ENCODE data around the gene KNTC1. TPM values are rescaled to one million over a fixed set of nuclear protein-coding genes. Genes with fewer than 3 reads are reported as not detected.
A peak's percentile ranks its signal among the peaks of the same experiment; 100 is the strongest.

The KNTC1 gene
- total and polyA plus RNA-seq, 2 of the 13 experiments (the other 11 are each of a cell fraction or from before 2014, with no cell fraction given) = 45.1 to 57.6 TPM

DNA sequence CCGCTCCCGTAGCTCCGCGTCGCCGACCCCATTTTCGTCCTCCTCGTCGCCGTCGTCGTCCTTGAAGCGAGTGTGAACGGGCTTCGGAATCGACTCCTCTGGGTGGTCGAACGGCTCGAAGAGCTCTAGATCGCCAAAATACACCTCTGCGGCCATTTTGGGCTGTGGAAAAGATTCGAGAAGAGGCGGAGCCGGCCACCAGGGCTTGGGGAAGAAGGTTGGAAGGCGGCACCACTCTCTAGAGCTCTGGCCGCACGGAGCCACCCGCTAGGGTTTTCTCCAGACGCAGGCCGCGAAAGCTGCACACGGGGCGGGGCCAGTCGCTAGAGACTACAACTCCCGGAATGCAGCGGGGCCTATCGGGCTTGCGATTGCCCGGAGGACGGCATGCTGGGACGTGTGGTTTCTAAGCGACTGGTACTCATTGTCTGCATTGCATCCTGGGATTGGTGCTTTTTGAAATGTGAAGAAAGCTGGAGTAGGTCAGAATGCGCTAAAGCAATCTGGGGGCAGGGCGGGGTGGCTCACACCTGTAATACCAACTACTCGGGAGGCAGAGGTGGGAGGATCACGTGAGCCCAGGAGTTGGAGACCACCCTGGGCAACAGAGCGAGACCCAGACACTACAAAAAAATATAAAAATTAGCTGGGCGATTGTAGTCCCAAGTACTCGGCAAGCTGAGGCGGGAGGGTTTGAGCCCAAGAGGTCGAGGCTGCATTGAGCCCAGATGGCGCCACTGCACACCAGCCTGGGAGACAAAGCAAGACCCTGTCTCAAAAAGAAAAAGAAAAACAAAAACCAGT is 26.2 kb upstream of the KNTC1 start, which contains the start of gene ZCCHC8 (continued):
- TF ChIP-seq, protein P1, sequence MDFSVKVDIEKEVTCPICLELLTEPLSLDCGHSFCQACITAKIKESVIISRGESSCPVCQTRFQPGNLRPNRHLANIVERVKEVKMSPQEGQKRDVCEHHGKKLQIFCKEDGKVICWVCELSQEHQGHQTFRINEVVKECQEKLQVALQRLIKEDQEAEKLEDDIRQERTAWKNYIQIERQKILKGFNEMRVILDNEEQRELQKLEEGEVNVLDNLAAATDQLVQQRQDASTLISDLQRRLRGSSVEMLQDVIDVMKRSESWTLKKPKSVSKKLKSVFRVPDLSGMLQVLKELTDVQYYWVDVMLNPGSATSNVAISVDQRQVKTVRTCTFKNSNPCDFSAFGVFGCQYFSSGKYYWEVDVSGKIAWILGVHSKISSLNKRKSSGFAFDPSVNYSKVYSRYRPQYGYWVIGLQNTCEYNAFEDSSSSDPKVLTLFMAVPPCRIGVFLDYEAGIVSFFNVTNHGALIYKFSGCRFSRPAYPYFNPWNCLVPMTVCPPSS (IDR thresholded peaks at IDR 0.05) = no peak
- TF ChIP-seq NCOA1 (CRISPR knock-in tag; IDR thresholded peaks at IDR 0.05) (peak; percentile 91; the same call in 1 of the 2 replicates), SP5 (CRISPR knock-in tag; IDR thresholded peaks at IDR 0.05; ENCODE audit: borderline replicate concordance, low read depth) (peak; percentile 38; the same call in 1 of the 2 replicates), HINFP (CRISPR knock-in tag; IDR thresholded peaks at IDR 0.05; ENCODE audit: low read depth) (no peak; the same call in 1 of the 2 replicates), NR2C2 (CRISPR knock-in tag; IDR thresholded peaks at IDR 0.05; ENCODE audit: borderline replicate concordance) (peak; percentile 86), ZNF12 (CRISPR knock-in tag; IDR thresholded peaks at IDR 0.05) (0 out of 2 replicates have a peak, but pooled peaks have one; percentile 60), ZNF337 (CRISPR knock-in tag; IDR thresholded peaks at IDR 0.05; ENCODE audit: borderline replicate concordance, low read depth) (peak; percentile 72; the same call in 1 of the 2 replicates), HMG20A (CRISPR knock-in tag; IDR thresholded peaks at IDR 0.05; ENCODE audit: borderline replicate concordance) (0 out of 2 replicates have a peak, but pooled peaks have one; percentile 1), MXI1 (IDR thresholded peaks at IDR 0.05; ENCODE audit: borderline replicate concordance, low read depth, low read length) (peak; percentile 93; the same call in 1 of the 3 replicates), SIX4 (CRISPR knock-in tag; IDR thresholded peaks at IDR 0.05) (peak; percentile 59; the same call in 1 of the 2 replicates), ZNF605 (CRISPR knock-in tag; IDR thresholded peaks at IDR 0.05) (peak; percentile 71; the same call in 1 of the 2 replicates), AGO2 (optimal IDR thresholded peaks at IDR 0.05; ENCODE audit: low read depth, low read length) (peak; percentile 84), DR1 (CRISPR knock-in tag; IDR thresholded peaks at IDR 0.05) (peak; percentile 58; the same call in 1 of the 2 replicates), SKI (IDR thresholded peaks at IDR 0.05; ENCODE audit: partially characterized antibody) (peak; percentile 12), ZNF572 (CRISPR knock-in tag; IDR thresholded peaks at IDR 0.05) (0 out of 2 replicates have a peak, but pooled peaks have one; percentile 29), HIVEP1 (CRISPR knock-in tag; IDR thresholded peaks at IDR 0.05) (peak; percentile 33; the same call in 1 of the 2 replicates), KDM1A (CRISPR knock-in tag; IDR thresholded peaks at IDR 0.05) (no peak; the same call in 1 of the 2 replicates), EEA1 (CRISPR knock-in tag; IDR thresholded peaks at IDR 0.05; ENCODE audit: borderline replicate concordance) (0 out of 2 replicates have a peak, but pooled peaks have one; percentile 2)
- TF ChIP-seq, protein P2, sequence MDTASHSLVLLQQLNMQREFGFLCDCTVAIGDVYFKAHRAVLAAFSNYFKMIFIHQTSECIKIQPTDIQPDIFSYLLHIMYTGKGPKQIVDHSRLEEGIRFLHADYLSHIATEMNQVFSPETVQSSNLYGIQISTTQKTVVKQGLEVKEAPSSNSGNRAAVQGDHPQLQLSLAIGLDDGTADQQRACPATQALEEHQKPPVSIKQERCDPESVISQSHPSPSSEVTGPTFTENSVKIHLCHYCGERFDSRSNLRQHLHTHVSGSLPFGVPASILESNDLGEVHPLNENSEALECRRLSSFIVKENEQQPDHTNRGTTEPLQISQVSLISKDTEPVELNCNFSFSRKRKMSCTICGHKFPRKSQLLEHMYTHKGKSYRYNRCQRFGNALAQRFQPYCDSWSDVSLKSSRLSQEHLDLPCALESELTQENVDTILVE (CRISPR knock-in tag; IDR thresholded peaks at IDR 0.05) = 0 out of 2 replicates have a peak, but pooled peaks have one; percentile 45

All from HepG2 (cell line).